CD4-positive, alpha-beta T cell treated with Interleukin-12 subunit alpha and Interleukin-12 subunit beta, for 1 hour (primary cell): ENCODE data around the gene HIVEP3.

ENCODE experiments used
- DNase-seq: peaks from one replicate; pipeline ENCODE4 v3.0.0-alpha.2; 2020

The HIVEP3 gene

GRCh38 chr1:41486371-41487125 lies 432.2 kb downstream of the HIVEP3 start:
- no peak for DNase-seq

GRCh38 chr1:41486053-41486370 lies 432.7 kb downstream of the HIVEP3 start:
- no peak for DNase-seq

GRCh38 chr1:41485605-41486004 lies 433.1 kb downstream of the HIVEP3 start:
- no peak for DNase-seq

DNA sequence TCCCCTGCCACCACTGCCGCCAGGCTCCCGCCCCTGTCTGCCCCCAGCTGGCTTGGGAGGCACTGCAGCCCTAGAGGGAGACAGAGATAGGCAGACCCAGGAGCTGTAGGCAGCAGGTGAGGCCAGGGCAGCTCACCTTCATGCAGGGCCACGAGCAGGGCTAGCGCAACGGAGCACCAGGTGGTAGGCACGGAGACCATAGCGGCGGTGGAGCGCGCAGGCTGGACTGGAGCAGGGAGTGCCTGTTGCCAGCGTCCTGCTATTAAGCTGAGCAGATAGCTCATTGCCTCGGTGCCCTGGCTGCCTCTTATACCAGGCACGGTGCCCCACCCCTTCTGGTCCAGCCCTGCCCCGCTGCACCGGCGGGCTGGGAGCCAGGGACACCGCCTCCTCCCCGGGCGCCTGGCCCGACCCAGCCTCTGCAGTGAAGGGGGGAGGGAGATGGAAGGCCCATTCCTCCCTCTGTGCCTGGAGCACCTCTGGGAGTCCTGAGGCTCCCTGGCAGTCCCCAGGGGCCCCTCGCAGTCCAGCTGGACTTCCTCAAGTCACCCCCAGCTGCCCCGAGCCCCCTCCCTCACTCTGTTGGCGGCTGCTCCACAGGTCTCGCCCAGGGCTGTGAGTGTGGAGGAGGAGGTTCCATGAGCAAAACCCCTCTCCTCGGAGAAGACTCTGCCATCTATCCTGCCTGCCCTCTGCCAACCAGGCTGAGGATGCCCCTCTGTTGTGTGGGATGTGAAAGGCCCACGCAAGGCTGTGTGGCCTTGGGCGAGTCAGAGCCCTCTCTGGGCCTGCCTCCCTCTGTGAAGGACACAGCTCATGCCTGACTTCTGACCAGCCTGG lies 434.1 kb downstream of the HIVEP3 start, which contains the start of gene EDN2:
TSS of gene EDN2 (minus strand) at position 282 of the 840 bp plus-strand sequence. CDS start at position 200, 82 bp downstream.
- DNase-seq = no peak

GRCh38 chr1:41483960-41484401 lies 434.7 kb downstream of the HIVEP3 start:
- no peak for DNase-seq

GRCh38 chr1:41483001-41483850 lies 435.5 kb downstream of the HIVEP3 start:
- DNase-seq = no peak

DNA sequence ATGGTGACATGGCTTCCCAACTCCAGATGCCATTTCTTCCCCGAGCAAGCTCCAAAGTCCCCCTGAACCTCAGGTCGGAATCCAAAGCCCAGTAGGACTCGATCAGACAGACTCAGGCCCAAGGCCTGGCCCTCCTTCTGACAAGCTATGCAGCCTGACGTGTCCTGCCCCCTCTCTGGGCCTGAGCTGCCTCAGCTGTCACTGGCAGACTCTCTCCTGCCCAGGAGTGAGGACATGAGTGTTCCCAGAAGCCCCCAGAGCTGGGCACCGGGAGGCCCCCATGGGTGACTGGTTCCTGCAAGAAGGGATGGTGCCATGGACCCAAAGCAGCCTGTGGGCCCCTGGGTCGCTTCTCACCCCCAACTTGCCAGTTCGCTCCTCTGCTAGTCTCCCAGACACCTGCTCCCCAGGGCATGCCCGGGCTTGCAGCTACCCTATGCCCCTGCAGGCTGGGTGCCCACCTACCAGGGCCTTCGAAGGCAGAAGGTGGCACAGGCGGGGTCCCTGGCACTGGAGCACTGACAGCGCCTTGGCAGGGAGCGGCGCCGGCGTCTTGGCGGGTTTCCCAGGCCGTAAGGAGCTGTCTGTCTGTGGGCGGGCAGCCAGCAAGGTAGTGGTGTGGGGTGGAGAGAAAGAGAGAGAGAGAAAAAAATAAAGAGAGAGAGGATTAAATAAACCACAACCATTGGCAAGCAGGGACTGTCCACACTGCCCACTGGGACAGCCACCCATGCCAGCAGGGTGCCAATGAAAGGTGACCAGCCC lies 436.5 kb downstream of the HIVEP3 start:
- DNase-seq = no peak

GRCh38 chr1:41481109-41481775 lies 437.5 kb downstream of the HIVEP3 start:
- no peak for DNase-seq

DNA sequence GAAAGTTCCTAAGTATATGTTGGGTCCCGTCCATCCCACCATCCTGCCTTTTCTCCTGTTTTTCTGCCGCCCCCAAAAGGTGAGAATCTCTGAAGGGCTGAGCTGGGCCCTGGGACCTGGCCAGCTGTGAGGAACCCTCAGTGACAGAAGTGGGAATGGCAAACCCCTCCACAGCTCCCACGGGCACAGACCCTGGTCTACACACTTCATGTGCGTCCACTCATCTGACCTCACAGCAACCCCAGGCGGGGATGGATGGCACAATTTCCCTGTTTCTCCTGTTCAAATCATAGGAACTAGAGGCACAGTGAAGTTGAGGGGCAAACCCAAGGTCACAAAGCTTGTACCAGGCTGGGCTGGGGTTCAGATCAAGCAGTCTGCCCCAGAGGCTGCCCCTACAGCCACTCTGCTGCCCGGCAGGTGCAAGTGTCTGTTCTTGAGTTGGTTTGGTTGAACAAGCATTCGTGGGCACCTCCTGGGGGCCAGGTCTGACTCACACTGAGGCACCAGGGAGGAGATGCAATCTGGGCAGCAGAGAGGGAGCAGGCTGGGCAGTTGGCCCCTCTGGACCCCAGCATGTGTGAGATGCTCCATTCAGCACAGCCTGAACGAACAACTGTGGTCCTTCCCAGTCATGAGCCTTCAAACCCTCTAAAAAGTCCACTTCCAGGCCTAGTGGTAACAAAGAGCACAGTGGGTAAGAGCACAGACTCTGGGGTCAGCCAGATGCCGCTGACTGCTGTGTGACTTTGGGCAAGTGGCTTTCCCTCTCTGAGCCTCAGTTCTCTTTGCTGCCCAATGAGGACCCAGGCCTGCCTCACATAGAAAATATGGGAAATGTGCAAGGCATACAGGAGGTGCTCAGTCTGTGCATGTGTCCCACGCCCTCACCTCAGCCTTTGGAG lies 438.3 kb downstream of the HIVEP3 start:
- no peak for DNase-seq

DNA sequence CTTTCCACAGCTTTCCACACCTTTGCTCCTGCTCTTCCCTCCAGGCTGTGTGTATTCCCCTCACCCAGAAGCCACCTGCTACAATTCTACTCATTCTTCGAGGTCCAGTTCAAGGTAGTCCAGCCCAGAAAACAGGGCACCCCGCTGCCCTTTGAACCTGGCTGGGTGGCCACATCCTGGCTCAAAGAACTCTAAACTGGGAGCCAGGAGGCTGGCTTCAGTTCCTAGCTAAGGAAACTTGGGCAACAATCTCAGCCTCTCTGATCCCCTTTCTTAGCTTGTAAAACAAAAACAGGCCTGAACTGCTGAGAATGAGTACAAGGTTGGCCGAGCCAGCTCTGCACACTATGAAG lies 438.9 kb downstream of the HIVEP3 start:
- no peak for DNase-seq

DNA sequence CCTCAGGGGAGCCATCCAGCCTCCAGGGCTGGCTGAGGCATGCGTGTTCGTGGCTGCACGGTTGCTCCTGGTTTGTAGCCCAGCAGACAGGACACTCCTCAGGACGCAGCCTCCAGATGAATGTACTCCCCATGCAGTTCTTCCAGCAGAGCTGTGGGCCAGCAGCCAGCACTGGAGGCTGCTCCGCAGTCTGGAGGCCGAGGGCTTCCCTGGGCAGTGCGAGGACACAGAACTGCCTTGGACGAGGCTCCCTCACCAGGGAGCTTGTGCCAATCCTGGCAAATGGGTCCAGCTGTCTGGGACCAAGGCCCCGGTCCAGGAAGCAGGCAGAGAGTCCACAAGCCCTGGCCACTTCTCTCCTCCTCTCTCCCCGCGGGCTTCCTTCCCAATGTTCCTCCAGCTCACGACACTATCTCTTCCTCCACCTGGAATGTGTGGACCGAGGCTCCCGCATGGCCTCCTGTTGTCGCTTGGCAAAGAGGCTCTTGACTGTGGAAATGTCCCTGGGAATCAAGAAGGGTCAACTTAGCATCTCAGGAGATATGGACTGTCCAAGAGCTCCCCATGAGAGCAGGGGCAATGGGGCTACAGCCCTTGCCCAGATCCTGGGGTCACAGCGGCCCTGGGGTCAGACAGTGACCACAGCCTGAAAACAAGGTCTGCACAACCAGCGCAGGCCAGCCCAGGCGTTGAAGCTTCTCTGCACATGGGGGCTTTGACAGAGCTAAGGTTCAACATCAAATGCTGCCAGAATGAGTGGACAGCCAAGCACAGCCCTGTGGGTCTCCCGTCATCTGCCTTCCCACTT lies 439.5 kb downstream of the HIVEP3 start:
- DNase-seq = no peak

DNA sequence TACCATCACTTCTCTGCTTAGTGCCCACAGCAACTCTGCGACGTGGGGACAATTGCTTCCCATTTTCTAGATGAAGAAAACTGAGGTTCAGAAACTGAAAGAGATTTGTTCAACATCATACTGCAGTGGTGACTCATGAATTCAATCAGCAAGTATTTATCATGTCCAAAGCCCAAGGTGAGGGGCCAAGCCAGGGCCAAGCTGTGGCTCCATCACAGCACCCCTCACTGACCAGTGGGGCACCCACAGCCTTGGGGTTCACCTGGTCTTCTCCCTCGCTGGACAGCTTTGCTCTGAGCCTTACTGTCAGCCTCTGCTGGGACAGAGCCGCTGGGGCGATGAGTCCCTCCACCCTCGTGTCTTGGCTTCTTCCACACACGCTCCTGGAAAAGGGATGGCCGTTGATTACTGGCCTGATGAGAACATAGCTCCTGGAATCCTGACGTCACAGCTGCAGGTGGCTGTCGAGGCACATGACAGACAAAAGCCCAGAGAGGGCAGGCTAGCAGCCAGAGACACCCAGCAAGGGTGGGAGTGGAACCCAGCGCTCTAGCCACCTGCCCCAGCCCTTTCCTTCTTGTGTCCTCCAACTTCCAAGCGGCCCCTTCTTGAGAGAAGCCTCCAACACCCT lies 440.5 kb downstream of the HIVEP3 start:
- no peak for DNase-seq

- DNase-seq = no peak
Observed at GRCh38 chr1:41476807-41477361, 441.8 kb downstream of the HIVEP3 start.

DNA sequence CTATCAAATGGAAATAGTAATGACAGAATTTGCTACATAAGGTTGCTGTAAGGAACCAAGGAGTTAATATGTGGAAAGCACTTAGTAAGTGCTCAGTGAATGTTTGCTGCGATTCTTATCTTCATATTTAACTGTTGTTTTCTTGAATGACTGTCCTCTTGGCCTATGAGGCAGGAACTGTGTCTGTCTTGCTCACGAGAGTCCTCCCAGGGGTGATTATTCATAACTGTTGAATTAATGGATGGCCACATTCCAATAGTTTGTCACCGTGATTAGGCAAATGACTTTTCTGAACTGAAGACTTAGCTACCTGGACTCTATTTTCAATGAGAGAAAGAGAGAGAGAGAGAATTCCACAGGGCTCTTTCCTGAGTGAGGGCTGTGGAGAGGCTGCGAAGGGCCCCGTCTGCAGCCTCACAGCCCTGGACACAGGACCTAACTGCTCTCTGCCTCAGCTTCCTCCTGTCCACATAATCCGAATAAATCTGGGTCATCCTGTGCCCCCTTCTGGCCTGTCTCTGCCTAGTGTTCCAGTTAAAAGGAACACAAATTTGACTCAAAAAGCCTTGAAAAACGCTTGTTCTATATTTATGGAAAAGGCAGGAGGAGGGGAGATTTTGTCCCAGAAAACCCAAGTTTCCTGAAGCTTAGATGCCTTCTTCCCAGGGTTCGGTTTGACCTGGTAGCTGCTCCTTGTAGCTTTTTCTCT lies 442.7 kb downstream of the HIVEP3 start:
- no peak for DNase-seq

GRCh38 chr1:41475346-41475745 lies 443.4 kb downstream of the HIVEP3 start:
- no peak for DNase-seq

DNA sequence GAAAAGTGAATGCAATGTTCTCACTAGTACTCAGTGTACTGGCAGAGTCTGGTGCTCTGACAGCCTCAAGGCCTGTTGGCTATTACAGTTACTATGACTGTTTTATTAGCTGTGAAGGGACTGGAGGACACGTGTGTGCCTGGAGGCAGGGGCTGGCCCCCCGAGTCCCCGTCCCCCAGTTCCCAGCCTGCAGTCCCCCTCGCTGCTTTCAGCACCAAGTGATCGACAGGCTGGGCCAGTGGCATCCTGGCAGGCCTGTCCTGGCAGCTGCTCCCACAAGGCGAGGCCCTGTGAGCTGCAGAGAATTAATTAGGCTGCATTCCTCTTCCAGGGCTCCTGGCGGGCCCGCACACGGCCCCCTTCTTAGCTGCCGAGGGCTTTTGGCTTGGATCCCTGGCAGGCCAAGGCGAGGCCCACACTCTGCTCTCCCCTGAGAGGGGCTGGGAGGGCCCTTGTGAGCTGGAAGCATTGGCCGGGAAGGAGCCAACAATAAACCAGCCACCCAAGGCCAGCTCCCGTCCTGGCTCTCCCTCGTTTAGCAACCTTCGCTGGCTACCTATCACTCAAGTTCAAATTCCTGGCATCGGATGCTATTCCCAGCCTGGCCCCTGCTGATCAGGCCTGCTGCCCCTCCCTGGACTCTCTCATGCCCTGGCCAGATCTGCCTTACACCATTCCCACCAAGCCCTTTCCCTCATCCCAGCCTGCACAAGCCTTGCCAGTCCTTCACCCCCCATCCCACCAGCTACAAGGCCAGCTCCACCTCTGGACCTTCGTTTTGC lies 444.0 kb downstream of the HIVEP3 start:
- no peak for DNase-seq

DNA sequence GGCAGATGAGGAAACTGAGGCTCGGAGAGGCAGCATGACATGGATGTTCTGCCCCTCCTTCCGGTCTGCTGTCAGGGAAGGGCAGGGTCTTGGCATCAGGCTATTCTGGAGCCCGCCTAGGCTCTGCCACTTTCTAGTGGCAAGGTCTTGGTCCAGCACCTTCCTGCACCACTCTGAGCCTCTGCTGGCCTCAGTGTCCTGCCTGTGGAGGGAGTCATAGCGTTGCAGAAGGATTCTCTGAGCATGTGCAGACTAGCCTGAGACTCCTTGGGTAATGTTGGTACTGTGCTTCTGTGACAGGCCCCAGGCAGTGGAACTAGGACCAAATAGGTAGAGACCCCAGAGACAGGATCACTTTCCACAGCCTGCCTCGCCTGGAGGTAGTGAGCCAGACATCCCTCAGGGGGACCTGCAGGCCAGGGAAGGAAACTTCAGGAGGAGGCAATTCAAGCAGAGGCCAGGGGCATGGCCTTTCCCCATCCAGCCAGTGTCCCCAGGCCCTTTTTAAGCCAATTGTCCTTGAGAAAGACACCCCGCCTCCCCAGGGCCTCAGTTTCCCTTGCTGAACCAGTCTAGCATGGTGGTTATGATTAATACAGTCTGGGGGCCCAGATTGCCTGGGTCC lies 444.9 kb downstream of the HIVEP3 start:
- DNase-seq = no peak
